Hepatocyte (in vitro differentiated cells): ENCODE measurements around the gene NOX5. TPM values are rescaled to one million over a fixed set of nuclear protein-coding genes. Genes with fewer than 3 reads are reported as not detected.

Source experiments
- DNase-seq: peaks from one replicate; pipeline ENCODE4 v3.0.0-alpha.2; 2016; ENCODE audit warnings: low spot score
- H2AFZ ChIP-seq: fragments of 200-600 bp; sonication (generic); 2 replicates; pipeline ENCODE4 v1.6.0; 2016; ENCODE audit warnings: antibody characterized with exemption, mild to moderate bottlenecking
- H3K27ac ChIP-seq: fragments of 200-600 bp; sonication (generic); 2 replicates; pipeline ENCODE4 v1.5.1; 2016; ENCODE audit warnings: mild to moderate bottlenecking
- H3K27me3 ChIP-seq: fragments of 200-600 bp; sonication (generic); 2 replicates; pipeline ENCODE4 v1.6.1; 2016
- H3K36me3 ChIP-seq: fragments of 200-600 bp; sonication (generic); replicated peaks from 2 replicates; pipeline ENCODE4 v1.5.1; 2016; ENCODE audit warnings: low read depth; ENCODE audit not compliant: insufficient read depth
- H3K4me1 ChIP-seq: fragments of 200-600 bp; sonication (generic); 2 replicates; pipeline ENCODE4 v1.5.1; 2016; ENCODE audit warnings: mild to moderate bottlenecking, moderate library complexity; ENCODE audit not compliant: insufficient read depth
- H3K4me2 ChIP-seq: fragments of 200-600 bp; sonication (generic); 2 replicates; pipeline ENCODE4 v1.6.0; 2016
- H3K4me3 ChIP-seq: fragments of 200-600 bp; sonication (generic); 2 replicates; pipeline ENCODE4 v1.5.1; 2016; ENCODE audit warnings: mild to moderate bottlenecking
- H3K79me2 ChIP-seq: fragments of 200-600 bp; sonication (generic); 2 replicates; pipeline ENCODE4 v1.6.0; 2017; ENCODE audit warnings: mild to moderate bottlenecking
- H3K9me2 ChIP-seq: fragments of 200-600 bp; sonication (generic); replicated peaks from 2 replicates; pipeline ENCODE4 v1.6.0; 2017; ENCODE audit warnings: mild to moderate bottlenecking; ENCODE audit not compliant: insufficient read depth
- H3K9me3 ChIP-seq: fragments of 200-600 bp; sonication (generic); 2 replicates; pipeline ENCODE4 v1.5.1; 2016; ENCODE audit warnings: low read depth, mild to moderate bottlenecking
- H4K20me1 ChIP-seq: fragments of 200-600 bp; sonication (generic); 2 replicates; pipeline ENCODE4 v1.6.0; 2016; ENCODE audit warnings: mild to moderate bottlenecking; ENCODE audit not compliant: insufficient read depth, poor library complexity, severe bottlenecking
- CTCF ChIP-seq: fragments of 200-600 bp; sonication (generic); IDR thresholded peaks from 2 replicates; pipeline ENCODE4 v1.5.1; 2016; ENCODE audit warnings: antibody characterized with exemption, mild to moderate bottlenecking; ENCODE audit not compliant: poor library complexity
- EZH2 ChIP-seq: fragments of 200-600 bp; sonication (generic); IDR thresholded peaks from 2 replicates; pipeline ENCODE4 v1.6.1; 2016; ENCODE audit warnings: antibody characterized with exemption, mild to moderate bottlenecking, borderline replicate concordance
- EZH2phosphoT487 ChIP-seq: fragments of 200-600 bp; sonication (generic); IDR thresholded peaks from one replicate; pipeline ENCODE4 v1.6.1; 2018; ENCODE audit warnings: antibody characterized with exemption, mild to moderate bottlenecking, low read depth, moderate library complexity; ENCODE audit not compliant: unreplicated experiment, severe bottlenecking
- whole genome bisulfite sequencing: methylation state at CpG from one replicate; pipeline ENCODE4 v1.1.6; 2016; ENCODE audit warnings: low lambda C conversion rate; ENCODE audit errors: missing lambda C conversion rate; 5-methylcytosine and 5-hydroxymethylcytosine counted together
- polyA plus RNA-seq: library from polyadenylated mRNA; unstranded; fragments of >200 nt; fragmentation: Nextera tagmentation; extraction: Ambion mirVana; gene quantifications from 2 replicates; pipeline ENCODE4 v1.2.1, GENCODE V29; 2016
- total RNA-seq: library from RNA; depleted of rRNA; stranded (reverse); fragments of >200 nt; gene quantifications from 2 replicates; pipeline ENCODE4 v1.2.3, GENCODE V29; 2014

The NOX5 gene
- total and polyA plus RNA-seq, 2 experiments from 2014 or later = 0.13 TPM; not detected in 1

DNA sequence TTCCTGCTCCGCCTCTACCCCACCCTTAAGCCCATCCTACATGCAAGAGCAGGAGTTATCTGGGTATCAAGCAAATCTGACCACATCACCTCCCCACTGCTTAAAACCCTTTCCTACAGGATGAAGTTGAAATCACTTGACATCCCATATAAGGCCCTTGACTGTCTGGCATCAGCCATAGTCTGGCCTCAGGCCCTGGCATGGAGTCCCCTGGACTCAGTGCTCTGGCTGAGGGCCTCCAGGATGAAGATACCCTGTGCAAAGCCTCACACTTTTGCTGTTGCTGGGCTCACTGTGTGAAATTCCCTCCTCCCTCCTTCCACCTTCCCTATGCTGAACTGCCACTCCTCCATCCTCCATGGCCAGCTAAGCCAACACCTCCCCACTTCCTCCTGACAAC lies 80.8 kb downstream of the NOX5 start:
- H3K27ac ChIP-seq = no peak overlapping the region
- H2AFZ ChIP-seq = no peak overlapping the region
- no peaks in the 10 kb centered on the region for H4K20me1 ChIP-seq
- no peaks in the 10 kb centered on the region for H3K9me2 ChIP-seq
- no peak overlapping the region for H3K4me2 ChIP-seq
- no peaks in the 10 kb centered on the region for H3K4me1 ChIP-seq
- no peak overlapping the region for H3K4me3 ChIP-seq
- H3K27me3 ChIP-seq = no peaks in the 10 kb centered on the region
- no peaks in the 10 kb centered on the region for H3K79me2 ChIP-seq
- WGBS = 94% methylated on average over 1 of the region's 1 CpG
- TF ChIP-seq EZH2 (no peak), EZH2phosphoT487 (no peak)
- H3K9me3 ChIP-seq = no peaks in the 10 kb centered on the region
- H3K36me3 ChIP-seq = no peaks in the 10 kb centered on the region
- DNase-seq = no peak

DNA sequence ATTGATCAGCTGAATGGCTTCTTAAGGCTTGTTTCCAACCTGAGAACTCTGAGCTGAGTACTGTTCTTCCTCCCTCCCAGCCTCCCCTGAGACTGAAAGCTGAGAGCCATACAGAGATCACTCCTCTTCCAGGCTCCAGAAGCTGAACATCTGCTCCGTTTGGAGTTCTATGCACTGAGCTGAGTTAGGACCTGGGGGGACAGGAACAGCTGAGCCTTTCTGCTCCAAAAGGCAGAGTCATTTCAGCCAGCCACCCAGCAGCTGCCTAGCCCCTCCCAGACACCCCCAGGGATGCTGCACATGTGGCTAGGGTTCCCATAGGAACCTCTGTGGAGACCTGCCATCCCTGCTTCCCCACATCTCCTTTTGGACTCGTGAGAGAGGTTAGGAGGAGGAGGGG lies 81.7 kb downstream of the NOX5 start:
- no peaks in the 10 kb centered on the region for H3K36me3 ChIP-seq
- TF ChIP-seq CTCF = no peak
- TF ChIP-seq EZH2 = no peak
- TF ChIP-seq EZH2phosphoT487 = no peak
- H2AFZ ChIP-seq = no peak overlapping the region
- 66% methylated on average over 2 of the region's 2 CpGs for WGBS
- no peaks in the 10 kb centered on the region for H4K20me1 ChIP-seq
- no peak overlapping the region for H3K4me3 ChIP-seq
- no peaks in the 10 kb centered on the region for H3K9me3 ChIP-seq
- H3K4me2 ChIP-seq = no peak overlapping the region
- H3K79me2 ChIP-seq = no peaks in the 10 kb centered on the region
- H3K4me1 ChIP-seq = no peaks in the 10 kb centered on the region
- H3K27me3 ChIP-seq = no peaks in the 10 kb centered on the region
- no peak for DNase-seq
- H3K27ac ChIP-seq = no peak overlapping the region
- no peaks in the 10 kb centered on the region for H3K9me2 ChIP-seq

- H3K36me3 ChIP-seq = no peaks in the 10 kb centered on the region
Observed at GRCh38 chr15:69096626-69097025, 82.1 kb downstream of the NOX5 start.

GRCh38 chr15:69098771-69099170 lies 84.3 kb downstream of the NOX5 start:
- H3K9me2 ChIP-seq = no peaks in the 10 kb centered on the region
- no peak overlapping the region for H3K4me2 ChIP-seq
- H3K27me3 ChIP-seq = no peaks in the 10 kb centered on the region
- H3K4me3 ChIP-seq = no peak overlapping the region
- H4K20me1 ChIP-seq = no peaks in the 10 kb centered on the region
- H3K9me3 ChIP-seq = no peaks in the 10 kb centered on the region
- H3K4me1 ChIP-seq = no peaks in the 10 kb centered on the region
- no peak overlapping the region for H3K27ac ChIP-seq
- WGBS = 66% methylated on average over 7 of the region's 7 CpGs
- no peak for DNase-seq
- no peak overlapping the region for H2AFZ ChIP-seq
- H3K36me3 ChIP-seq = no peaks in the 10 kb centered on the region
- no peaks in the 10 kb centered on the region for H3K79me2 ChIP-seq
- TF ChIP-seq EZH2phosphoT487 (no peak), CTCF (no peak), EZH2 (no peak)

More at GRCh38 chr15:69096626-69097025, 82.1 kb downstream of the NOX5 start:
- Histone ChIP-seq H3K9me2 (no peaks in the 10 kb centered on the region), H3K79me2 (no peaks in the 10 kb centered on the region), H3K27me3 (no peaks in the 10 kb centered on the region), H3K27ac (no peak overlapping the region), H4K20me1 (no peaks in the 10 kb centered on the region), H3K4me3 (no peak overlapping the region), H3K4me2 (no peak overlapping the region), H2AFZ (no peak overlapping the region), H3K9me3 (no peaks in the 10 kb centered on the region), H3K4me1 (no peaks in the 10 kb centered on the region)
- 93% methylated on average over 2 of the region's 2 CpGs for WGBS
- DNase-seq = no peak
- no peak for TF ChIP-seq EZH2
- no peak for TF ChIP-seq EZH2phosphoT487
